Kidney capillary endothelial cell (primary cell): ENCODE results near the gene NRROS.
"Not testable (repeated sequence)": the region's sequence is repeated elsewhere in the genome, so short reads cannot be mapped to it uniquely, and the experiment has no call there.

Source experiments
- DNase-seq: peaks from one replicate; pipeline ENCODE4 v3.0.0-alpha.2; 2018; ENCODE audit warnings: low spot score

The NRROS gene

GRCh38 chr3:196639483-196640296, at the start of gene NRROS:
TSS of gene NRROS (plus strand) at chr3:196639694. CDS start at chr3:196654540, 14,846 bp downstream.
- DNase-seq = peak; percentile 76

- no peak for DNase-seq
Measured at GRCh38 chr3:196590279-196590678, 49.2 kb upstream of the NRROS start.

- no peak for DNase-seq
Measured at GRCh38 chr3:196596355-196596754, 43.1 kb upstream of the NRROS start.

GRCh38 chr3:196597971-196598733, 41.3 kb upstream of the NRROS start:
- DNase-seq = not testable (repeated sequence)

- no peak for DNase-seq
Measured at GRCh38 chr3:196599734-196600128, 39.8 kb upstream of the NRROS start.

GRCh38 chr3:196600359-196600758, 39.1 kb upstream of the NRROS start:
- no peak for DNase-seq

GRCh38 chr3:196602673-196603072, 36.8 kb upstream of the NRROS start:
- DNase-seq = no peak

- DNase-seq = no peak
Measured at GRCh38 chr3:196603683-196604082, 35.8 kb upstream of the NRROS start.

GRCh38 chr3:196604548-196604947, 34.9 kb upstream of the NRROS start:
- no peak for DNase-seq

- DNase-seq = no peak
Measured at GRCh38 chr3:196608693-196609092, 30.8 kb upstream of the NRROS start.

GRCh38 chr3:196609343-196609775, 30.1 kb upstream of the NRROS start:
- DNase-seq = peak; percentile 80

- DNase-seq = no peak
Measured at GRCh38 chr3:196609805-196610515, 29.5 kb upstream of the NRROS start.

GRCh38 chr3:196611761-196612483, 27.6 kb upstream of the NRROS start:
- DNase-seq = peak; percentile 58

- DNase-seq = not testable (repeated sequence)
Measured at GRCh38 chr3:196615234-196615633, 24.3 kb upstream of the NRROS start.

- no peak for DNase-seq
Measured at GRCh38 chr3:196617256-196617655, 22.2 kb upstream of the NRROS start.

- peak; percentile 46 for DNase-seq
Measured at GRCh38 chr3:196619223-196619622, 20.3 kb upstream of the NRROS start.

GRCh38 chr3:196619627-196620026, 19.9 kb upstream of the NRROS start:
- not testable (repeated sequence) for DNase-seq

- DNase-seq = peak; percentile 53
Measured at GRCh38 chr3:196620161-196620604, 19.3 kb upstream of the NRROS start.

- no peak for DNase-seq
Measured at GRCh38 chr3:196620684-196621083, 18.8 kb upstream of the NRROS start.

GRCh38 chr3:196621611-196622010, 17.9 kb upstream of the NRROS start:
- no peak for DNase-seq

GRCh38 chr3:196624067-196624790, 15.3 kb upstream of the NRROS start:
- no peak for DNase-seq
